ENCODE data around the gene DLG2.
A peak's percentile ranks its signal among the peaks of the same experiment; 100 is the strongest.
"Not testable (repeated sequence)": the region's sequence is repeated elsewhere in the genome, so short reads cannot be mapped to it uniquely, and the experiment has no call there.

The DLG2 gene

DNA sequence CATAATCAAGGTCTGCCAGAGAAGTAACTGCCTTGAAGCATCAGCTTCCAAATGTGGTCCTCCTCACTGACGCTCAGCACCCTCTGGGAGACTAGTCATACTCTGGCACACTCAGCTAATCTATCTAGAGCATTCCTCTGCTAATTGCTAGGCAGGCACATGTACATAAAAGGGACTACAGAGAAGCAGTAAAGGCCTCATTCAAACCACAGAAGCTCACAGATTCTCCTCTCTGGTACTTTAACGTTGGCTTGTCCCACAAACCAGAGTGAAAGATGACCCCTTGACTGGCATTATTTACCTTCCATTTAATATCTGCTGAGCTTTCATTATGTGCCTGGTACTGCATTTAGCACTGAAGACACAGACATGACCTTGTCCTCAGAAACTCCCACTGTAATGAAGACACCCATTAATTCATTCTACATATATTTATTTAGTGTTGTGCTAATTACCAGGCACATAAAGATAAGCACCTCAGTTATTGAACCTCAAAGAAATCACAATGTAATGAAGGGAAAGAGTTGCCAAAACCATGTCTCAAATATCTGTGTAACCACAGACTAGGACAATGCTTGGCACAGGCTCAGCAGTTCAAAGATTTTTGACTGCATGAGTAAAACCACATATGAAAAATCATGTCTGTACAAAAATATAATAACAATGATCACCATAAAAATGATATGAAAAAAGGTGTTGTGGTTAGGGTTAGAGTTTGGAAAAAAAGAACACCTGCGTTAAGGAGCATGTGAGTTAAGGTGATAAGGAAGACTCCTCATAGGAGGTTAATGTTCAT lies 550.4 kb downstream of the DLG2 start:
- FAIRE-seq = no peak

DNA sequence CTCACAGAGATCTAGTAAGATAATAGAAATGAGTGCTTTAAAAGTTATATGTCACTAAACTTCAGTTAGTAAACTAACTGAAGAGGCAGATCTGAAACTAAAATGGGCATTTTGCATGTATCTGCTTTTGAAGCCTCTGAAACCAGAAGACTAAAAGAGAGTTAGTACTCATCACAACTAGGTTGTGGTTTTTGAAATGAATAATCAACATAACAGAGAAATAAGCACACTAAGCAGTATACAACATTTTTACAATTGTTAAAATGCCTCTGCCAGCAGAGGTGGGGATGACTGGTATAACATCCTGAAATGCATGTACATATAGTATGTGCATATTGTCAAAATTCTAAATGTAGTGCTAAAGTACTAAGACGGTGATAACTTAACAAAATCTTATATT lies 564.5 kb downstream of the DLG2 start:
- peak; percentile 69 for FAIRE-seq
- peak; percentile 0 for DNase-seq (ENCODE audit: extremely low spot score, insufficient read length, low read depth)

More for the DNA sequence above, 550.4 kb downstream of the DLG2 start:
- no peak for DNase-seq (ENCODE audit: extremely low spot score, insufficient read length, low read depth)

DNA sequence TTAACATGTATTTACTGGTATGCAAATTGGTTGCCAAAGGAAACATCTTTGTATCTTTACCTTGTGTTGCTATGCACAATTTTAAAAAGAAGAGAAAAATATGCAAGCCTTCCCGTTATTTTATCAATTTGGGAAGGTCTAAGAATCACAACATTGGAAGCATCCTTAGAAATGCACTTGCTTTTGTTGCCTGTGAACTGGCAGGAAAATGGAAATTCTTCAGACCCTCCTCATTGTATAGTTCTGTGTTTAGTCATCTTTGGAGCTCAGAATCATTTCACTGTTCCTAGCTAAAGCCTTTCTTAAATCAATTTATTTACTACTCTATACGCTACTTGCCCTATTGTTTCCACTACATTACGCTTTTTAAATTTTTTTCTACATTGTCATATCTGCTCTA lies 574.5 kb downstream of the DLG2 start:
- FAIRE-seq = no peak
- DNase-seq (ENCODE audit: extremely low spot score, insufficient read length, low read depth) = no peak

DNA sequence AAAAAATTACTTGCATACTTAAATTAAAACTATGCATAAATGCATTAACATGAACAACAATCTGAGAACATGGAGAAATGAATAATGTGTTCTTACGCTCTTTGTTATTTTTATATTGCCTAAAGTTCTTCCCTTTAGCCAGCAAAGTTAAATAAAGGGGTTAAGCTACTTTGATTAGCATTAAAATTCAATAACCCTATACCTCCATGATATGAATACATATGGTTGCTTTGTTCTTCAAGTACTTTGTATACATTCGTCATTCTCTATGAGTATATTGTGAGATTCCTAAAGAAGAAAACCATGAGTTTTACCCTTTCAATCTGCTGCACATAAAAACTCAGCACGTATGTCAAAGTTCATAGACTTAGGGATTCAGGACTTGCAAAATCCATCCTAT lies 578.3 kb downstream of the DLG2 start:
- FAIRE-seq (no peak), DNase-seq (ENCODE audit: extremely low spot score, insufficient read length, low read depth) (no peak)

DNA sequence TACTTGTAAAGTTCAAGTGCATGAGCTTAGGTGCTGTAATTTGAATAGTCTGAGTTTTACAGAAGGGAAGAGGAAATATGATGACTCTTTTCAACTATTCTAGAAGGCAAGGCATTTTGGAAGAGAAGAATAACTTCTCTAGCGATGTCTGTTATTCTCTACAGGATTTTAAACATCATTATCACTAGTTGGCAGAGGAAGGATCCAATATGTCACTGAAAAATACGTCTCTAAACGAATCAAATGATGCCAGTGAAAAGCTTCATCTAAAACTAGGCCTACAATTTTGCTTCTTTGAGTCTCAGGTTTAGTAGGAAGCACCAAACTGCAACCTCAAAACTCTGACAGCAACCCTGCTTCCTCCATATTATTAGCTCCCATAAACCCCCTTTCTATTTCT lies 581.4 kb downstream of the DLG2 start:
- no peak for FAIRE-seq
- DNase-seq (ENCODE audit: extremely low spot score, insufficient read length, low read depth) = no peak

DNA sequence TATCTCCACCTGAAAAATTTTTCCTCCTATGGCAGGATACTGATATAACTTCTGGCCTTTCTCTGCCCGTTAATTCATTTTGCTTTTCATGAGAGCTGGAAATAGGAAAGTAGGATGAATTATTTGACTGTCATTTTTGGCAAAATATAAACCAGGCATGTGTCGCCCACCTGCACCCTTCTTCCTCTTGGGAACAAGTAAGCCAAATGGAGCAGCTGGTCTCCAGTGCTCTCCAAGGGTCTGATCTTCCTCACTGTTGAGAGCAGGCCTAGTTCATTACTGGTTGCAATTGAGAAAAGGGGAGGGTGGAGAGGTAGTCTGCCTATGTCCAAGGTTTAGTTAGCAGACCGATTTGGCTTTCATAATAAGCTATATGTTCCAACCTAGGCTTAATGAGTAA lies 582.2 kb downstream of the DLG2 start:
- DNase-seq (ENCODE audit: extremely low spot score, insufficient read length, low read depth) (no peak), FAIRE-seq (no peak)

DNA sequence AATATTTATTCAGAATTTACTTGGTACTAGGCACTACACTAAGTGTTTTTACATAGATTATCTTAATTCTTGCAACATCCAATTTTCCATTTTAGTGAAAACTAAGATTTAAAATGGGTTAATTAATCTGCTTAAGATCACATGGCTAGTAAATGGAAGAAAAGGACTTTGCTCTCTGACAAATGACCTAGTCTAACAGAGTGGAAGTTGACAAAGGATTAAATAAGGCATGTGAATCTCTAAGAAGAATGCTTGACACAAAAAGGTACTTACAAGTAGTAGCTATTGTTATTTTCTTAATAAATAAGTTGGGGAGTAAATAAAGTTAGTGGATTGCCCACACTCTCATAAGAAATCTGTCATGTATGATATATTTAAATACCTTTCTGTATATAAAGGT lies 584.8 kb downstream of the DLG2 start:
- FAIRE-seq = no peak
- DNase-seq (ENCODE audit: extremely low spot score, insufficient read length, low read depth) = no peak

DNA sequence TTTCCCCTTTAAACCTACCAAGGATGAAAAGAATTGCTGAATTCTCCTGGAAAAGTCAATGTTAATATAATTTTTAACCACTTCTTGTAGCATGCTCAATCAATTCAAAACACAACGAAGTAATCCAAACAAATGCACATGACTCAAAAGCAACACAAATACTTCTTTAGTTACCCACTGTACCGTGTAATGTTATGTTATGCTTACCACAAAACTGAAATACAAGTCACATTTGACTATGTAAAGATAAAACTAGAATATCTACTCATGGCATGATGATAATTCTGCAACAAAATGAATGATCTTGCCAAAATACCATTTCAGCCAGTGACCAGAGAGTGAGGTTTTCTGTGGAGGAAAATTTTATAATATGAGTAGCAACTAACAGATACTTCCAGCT lies 587.0 kb downstream of the DLG2 start:
- DNase-seq (ENCODE audit: extremely low spot score, insufficient read length, low read depth) (no peak), FAIRE-seq (no peak)

DNA sequence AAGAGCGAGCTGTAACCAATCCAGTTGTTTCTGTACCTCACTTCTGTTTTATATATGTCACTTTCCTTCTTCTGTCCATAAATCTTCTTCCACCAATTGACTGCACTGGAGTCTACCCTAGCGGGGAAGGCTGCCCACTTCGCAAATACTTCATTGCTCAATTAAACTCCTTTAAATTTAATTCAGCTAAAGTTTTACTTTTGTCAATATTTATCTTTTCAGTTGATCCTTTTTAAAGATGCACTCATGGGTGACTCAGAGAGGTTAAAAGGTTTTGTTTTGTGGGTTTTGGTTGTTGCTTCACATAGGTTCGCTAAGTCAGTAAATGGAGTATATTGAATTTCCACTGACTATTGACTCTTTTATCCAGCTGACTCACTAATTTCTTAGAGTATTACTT lies 597.2 kb downstream of the DLG2 start:
- FAIRE-seq (no peak), DNase-seq (ENCODE audit: extremely low spot score, insufficient read length, low read depth) (no peak)

DNA sequence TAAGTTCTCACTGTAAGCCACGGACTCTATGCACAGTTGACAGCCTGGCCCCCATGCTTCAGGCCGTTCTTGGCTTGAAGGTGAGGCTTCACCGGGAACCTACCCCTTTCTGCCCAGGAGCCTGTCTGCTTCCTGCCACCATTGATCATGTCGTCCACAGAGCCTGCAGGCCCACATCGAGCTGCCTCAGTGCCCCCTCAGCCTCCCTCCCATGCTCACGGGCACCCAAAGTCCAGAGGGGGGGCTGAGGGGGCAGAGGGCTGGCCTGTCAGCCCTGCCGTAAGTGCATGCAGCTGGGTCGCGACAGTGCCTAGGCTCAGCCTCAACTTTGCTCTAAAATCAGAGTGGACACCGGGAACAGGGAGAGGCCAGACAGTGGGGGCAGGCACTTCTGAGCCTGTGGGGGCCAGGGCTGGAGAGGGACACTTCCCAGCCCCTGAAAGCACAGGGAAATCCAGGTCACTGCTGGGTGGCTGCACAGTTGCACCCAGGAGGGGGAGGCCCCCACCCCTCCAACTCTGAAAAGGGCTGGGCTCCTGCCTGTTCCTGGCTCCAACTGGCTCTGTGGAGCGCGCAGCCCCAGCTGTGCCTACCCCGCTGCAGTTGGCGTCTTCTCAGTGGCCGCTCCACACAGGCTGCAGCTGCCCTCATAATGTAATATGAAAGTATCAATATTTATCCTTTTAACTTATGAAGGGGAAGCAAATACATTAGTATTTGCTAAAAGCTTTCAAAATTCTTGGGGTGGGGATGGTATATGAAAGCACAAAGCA lies 598.6 kb downstream of the DLG2 start:
- DNase-seq (ENCODE audit: extremely low spot score, insufficient read length, low read depth) (no peak), FAIRE-seq (no peak)

DNA sequence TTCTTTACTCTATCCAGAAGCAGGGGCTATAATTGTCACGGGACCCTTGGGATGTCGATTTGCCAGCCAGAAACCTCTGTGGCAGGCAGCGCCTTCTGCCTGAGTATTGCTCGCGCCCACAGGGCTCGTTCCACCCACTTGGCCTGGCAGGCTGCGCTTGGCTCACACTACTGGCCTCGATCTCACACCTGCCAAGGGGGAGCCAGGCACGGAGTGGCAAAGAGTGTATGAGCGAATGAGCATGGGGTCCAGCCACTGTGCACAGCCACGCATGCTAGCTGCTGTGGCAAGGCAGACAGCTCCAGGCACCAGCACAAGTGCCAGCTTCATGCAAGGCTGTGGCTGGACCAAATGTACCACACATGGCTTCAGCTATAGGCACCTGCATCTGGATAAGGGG lies 599.8 kb downstream of the DLG2 start:
- DNase-seq (ENCODE audit: extremely low spot score, insufficient read length, low read depth) (no peak), FAIRE-seq (no peak)

DNA sequence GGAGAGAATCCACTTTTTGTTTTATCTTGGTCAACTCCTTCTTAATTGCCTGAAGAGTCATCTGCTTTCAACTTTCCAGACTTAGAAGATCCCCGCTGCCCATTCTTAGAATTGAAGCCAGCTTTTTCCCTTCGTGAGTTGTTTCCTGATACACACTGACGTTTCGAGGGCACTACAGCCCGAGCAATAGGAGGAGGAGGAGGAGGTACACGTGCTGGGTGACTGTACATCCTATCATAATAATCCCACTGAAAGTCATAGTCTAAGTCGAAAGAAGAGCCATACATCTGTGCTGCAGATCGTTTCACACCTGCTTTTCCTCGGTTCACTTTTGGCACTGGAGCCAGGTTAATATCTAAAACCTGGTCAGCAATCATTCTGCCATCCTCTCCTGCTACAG lies 606.1 kb downstream of the DLG2 start:
- DNase-seq (ENCODE audit: extremely low spot score, insufficient read length, low read depth) (no peak), FAIRE-seq (no peak)

DNA sequence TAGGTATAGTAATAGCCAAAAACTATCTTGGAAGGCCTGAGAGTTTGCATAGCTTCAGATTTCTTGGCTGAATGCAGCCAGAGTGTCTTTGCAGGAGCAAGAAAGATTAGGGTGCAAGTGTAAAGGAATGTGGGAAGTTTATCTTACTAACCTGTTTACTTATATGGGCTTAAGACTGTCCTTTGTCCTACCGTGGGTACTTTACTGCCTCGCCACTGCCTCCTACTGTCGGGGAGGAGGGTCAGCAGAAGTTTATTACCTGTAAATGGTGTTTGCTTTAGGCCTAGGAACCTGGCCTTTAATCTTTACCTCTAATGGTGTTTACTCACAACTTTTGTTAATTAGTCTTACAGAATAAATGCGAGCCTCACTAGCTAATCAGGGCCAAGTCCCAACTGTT lies 633.8 kb downstream of the DLG2 start:
- DNase-seq (ENCODE audit: extremely low spot score, insufficient read length, low read depth) (no peak), FAIRE-seq (no peak)

DNA sequence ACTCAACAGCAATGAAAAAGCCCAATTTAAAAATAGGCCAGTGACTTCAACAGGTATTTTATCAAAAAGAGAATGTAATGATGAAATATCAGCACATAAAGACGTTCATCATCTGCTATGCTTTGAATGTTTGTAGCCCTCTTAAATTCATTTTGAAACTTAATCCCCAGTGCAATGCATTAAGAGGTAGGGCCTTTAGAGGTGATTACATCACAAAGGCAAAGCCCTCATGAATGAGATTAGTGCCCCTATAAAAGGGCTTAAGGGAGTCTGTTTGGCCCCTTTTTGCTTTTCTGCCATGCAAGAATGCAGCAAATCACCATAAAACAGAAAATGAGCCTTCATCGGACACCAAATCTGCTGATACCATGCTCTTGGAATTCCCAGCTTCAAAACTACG lies 637.0 kb downstream of the DLG2 start:
- DNase-seq (ENCODE audit: extremely low spot score, insufficient read length, low read depth) (no peak), FAIRE-seq (no peak)

DNA sequence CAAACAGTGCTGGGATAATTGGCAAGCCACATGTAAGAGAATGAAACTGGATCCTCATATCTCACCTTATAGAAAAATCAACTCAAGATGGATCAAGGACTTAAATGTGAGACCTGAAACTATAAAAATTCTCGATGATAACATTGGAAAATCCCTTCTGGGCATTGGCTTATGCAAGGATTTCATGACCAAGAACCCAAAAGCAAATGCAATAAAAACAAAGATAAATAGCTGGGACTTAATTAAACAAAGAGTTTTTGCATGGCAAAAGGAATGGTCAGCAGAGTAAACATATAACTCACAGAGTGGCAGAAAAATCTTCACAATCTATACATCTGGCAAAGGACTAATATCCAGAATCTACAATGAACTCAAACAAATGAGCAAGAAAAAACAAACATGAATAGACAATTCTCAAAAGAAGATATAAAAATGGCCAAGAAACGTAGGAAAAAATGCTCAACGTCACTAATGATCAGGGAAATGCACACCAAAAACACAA lies 639.4 kb downstream of the DLG2 start:
- FAIRE-seq; DNase-seq (ENCODE audit: extremely low spot score, insufficient read length, low read depth): not testable (repeated sequence)

DNA sequence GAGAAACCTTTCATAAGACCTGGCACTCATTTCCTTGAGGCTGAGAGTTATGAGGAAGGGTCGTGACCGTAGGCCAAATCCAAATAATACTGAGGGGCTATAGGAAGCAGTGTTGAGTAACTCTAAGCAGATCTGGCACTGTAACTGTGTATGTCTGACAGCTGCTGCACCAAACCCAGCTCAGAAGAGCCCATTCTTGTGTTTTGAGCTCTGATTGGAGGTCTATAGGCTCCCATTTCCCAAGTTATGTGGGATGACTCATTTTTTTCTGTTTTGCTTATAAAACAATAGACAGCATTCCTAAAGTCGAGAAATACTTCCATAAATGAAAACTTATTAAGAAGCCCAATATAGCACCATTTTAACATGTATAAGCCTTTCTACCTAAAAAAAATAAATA lies 645.8 kb downstream of the DLG2 start:
- DNase-seq (ENCODE audit: extremely low spot score, insufficient read length, low read depth) (no peak), FAIRE-seq (no peak)

DNA sequence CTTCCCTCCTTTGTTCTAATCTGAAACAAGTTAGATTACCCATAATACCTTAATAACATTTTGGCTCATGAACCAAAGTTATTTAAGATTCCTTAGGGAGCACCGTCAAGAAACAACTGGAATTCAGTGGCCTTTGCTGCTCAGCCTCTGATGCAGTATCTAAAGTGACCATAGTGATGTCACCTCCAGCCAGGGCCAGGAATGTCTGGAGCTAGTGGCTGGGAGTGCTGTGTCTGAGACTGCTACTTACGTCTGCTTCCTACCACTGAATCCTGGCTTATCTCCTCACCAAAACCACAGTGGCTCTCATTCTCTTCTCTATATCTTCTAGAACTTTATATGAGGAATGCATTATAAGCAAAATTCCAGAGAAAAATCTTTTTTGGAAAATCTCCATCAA lies 658.0 kb downstream of the DLG2 start:
- DNase-seq (ENCODE audit: extremely low spot score, insufficient read length, low read depth) (no peak), FAIRE-seq (no peak)

DNA sequence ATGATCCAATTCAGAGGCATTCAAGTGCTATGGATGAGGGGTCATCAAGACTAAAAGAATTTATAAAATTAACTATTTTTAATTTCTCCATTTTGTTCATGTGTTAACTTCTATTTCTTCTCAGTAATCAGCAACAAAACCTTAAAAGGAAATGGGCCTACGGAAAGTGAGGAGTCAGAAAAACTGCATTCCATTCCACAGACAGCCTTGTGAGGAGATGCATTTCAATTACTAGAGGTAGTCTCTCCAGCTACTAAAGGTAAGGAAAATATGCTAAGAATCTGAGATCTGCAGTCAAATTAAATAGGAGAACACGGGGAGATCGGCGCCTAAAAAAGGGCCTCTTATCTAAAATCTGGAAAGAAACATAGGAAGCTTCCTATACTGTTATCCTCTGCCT lies 661.7 kb downstream of the DLG2 start:
- FAIRE-seq (no peak), DNase-seq (ENCODE audit: extremely low spot score, insufficient read length, low read depth) (no peak)

DNA sequence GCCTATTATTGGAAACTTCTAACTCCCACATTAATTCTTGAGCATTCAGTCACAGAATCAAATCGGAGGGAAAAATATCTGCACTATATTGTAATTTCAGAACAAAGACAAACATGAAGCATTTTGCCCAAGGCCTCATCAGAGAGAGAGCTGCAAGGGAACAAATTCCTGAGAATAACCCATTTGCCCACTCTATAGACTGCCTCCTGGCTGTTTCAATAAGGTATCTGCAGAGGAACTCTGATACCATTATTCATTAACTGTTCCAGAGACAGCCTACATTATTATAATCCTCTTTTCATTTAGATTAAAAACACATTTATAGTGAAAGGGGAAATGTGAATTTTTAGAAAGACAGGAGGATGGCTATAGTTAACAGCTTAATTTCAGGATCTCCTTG lies 663.9 kb downstream of the DLG2 start:
- no peak for FAIRE-seq
- no peak for DNase-seq (ENCODE audit: extremely low spot score, insufficient read length, low read depth)

DNA sequence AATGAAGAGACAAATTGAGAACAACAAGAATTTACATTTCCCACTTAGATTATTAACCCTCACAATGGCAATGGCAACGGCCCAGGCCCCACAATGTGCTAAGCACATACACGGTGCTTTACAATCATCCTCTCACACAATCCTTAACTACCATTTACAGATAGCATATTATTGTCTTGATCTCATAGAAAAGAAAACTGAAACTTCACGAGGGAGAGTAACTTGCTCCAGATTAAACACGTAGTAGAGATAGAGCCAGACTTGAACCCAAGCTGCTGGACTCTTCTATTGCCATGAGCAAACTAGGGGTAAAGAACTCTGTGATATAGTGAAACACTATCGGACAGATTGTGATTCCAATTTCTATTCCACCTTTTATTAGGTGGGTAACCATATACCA lies 665.1 kb downstream of the DLG2 start:
- FAIRE-seq (no peak), DNase-seq (ENCODE audit: extremely low spot score, insufficient read length, low read depth) (no peak)

DNA sequence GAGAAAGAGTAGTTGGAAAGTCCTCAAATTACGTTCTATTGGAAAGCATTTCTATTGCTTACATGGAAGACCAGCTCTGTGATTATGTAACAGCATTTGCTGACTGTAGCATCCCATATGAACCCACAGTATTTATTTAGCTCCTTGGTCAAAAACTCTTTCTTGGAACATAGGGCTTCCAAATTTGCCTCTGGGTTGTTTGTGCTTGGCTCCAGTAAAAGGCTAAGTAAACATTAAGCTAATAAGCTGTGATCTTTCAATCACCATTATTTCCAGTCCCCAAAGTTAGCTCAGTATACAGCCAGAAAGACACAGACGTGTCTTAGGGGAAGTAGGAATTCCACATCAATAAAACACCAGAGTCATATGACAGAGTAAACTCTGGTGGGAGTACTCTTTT lies 668.8 kb downstream of the DLG2 start:
- DNase-seq (ENCODE audit: extremely low spot score, insufficient read length, low read depth) (no peak), FAIRE-seq (no peak)

Data from GM18507 (cell line).